Cardiac muscle cell (in vitro differentiated cells and primary cell): ENCODE data around the gene SLAMF6. TPM values are rescaled to one million over a fixed set of nuclear protein-coding genes. Genes with fewer than 3 reads are reported as not detected.

Experiments used
- DNase-seq, 2 donors: peaks; one replicate each; pipeline versions ENCODE4 v3.0.0 to v3.0.0-alpha.2; 2010 to 2017; ENCODE audit warnings: low read depth in 1 of 2, low spot score in 1 of 2
- H3K27ac ChIP-seq: fragments of 200-600 bp; sonication (generic); 2 replicates; pipeline ENCODE4 v1.5.1; 2016
- H3K27me3 ChIP-seq: fragments of 200-600 bp; sonication (generic); 2 replicates; pipeline ENCODE4 v1.6.0; 2016; ENCODE audit warnings: control low read depth
- H3K36me3 ChIP-seq: fragments of 200-600 bp; sonication (generic); 2 replicates; pipeline ENCODE4 v1.5.1; 2016; ENCODE audit warnings: control low read depth
- H3K4me1 ChIP-seq: fragments of 200-600 bp; sonication (generic); 2 replicates; pipeline ENCODE4 v1.8.1; 2017; ENCODE audit warnings: low read depth, mild to moderate bottlenecking, mixed run types
- H3K4me3 ChIP-seq: fragments of 200-600 bp; sonication (generic); 2 replicates; pipeline ENCODE4 v1.5.1; 2016; ENCODE audit warnings: mild to moderate bottlenecking
- H3K9me3 ChIP-seq: fragments of 200-600 bp; sonication (generic); 2 replicates; pipeline ENCODE4 v1.5.1; 2017; ENCODE audit warnings: low read depth, mild to moderate bottlenecking, control low read depth
- CTCF ChIP-seq: IDR thresholded peaks from 2 replicates; pipeline ENCODE4 v1.5.1; 2012; ENCODE audit warnings: low read depth, mild to moderate bottlenecking, low read length
- polyA plus RNA-seq: library from polyadenylated mRNA; unstranded; fragments of >200 nt; fragmentation: Nextera tagmentation; extraction: Ambion mirVana; gene quantifications from 2 replicates; pipeline ENCODE4 v1.2.1, GENCODE V29; 2016
- total RNA-seq: library from RNA; depleted of rRNA; stranded (reverse); fragments of >200 nt; gene quantifications from 2 replicates; pipeline ENCODE4 v1.2.3, GENCODE V29; 2016

The SLAMF6 gene
- total and polyA plus RNA-seq, 2 experiments from 2014 or later = not detected

GRCh38 chr1:160541622-160542302 lies 18.7 kb upstream of the SLAMF6 start:
- no peaks in the 10 kb centered on the region for H3K27me3 ChIP-seq
- no peak for DNase-seq
- no peak overlapping the region for H3K4me3 ChIP-seq
- H3K36me3 ChIP-seq = no peaks in the 10 kb centered on the region
- no peaks in the 10 kb centered on the region for H3K9me3 ChIP-seq
- no peak overlapping the region for H3K27ac ChIP-seq
- H3K4me1 ChIP-seq = peaks cover 17% of the 10 kb centered on the region
- no peak for TF ChIP-seq CTCF

- Histone ChIP-seq H3K27me3 (no peaks in the 10 kb centered on the region), H3K9me3 (no peaks in the 10 kb centered on the region), H3K27ac (no peak overlapping the region), H3K36me3 (no peaks in the 10 kb centered on the region), H3K4me3 (no peak overlapping the region), H3K4me1 (peaks cover 17% of the 10 kb centered on the region)
- TF ChIP-seq CTCF = no peak
- no peak for DNase-seq
Observed at GRCh38 chr1:160540859-160541233, 17.8 kb upstream of the SLAMF6 start.

GRCh38 chr1:160539990-160540858 lies 17.2 kb upstream of the SLAMF6 start:
- Histone ChIP-seq H3K27me3 (no peaks in the 10 kb centered on the region), H3K4me3 (no peak overlapping the region), H3K36me3 (no peaks in the 10 kb centered on the region), H3K27ac (peak overlapping the region; percentile 61), H3K9me3 (no peaks in the 10 kb centered on the region), H3K4me1 (peaks cover 17% of the 10 kb centered on the region)
- peak; percentile 13 to 44 for DNase-seq
- TF ChIP-seq CTCF = no peak

GRCh38 chr1:160539684-160539989 lies 16.6 kb upstream of the SLAMF6 start:
- Histone ChIP-seq H3K27ac (no peak overlapping the region), H3K4me1 (peaks cover 17% of the 10 kb centered on the region), H3K36me3 (no peaks in the 10 kb centered on the region), H3K9me3 (no peaks in the 10 kb centered on the region), H3K27me3 (no peaks in the 10 kb centered on the region), H3K4me3 (no peak overlapping the region)
- no peak for TF ChIP-seq CTCF
- no peak for DNase-seq

- no peak overlapping the region for H3K27ac ChIP-seq
- no peak for TF ChIP-seq CTCF
- H3K4me3 ChIP-seq = no peak overlapping the region
- no peaks in the 10 kb centered on the region for H3K36me3 ChIP-seq
- no peaks in the 10 kb centered on the region for H3K27me3 ChIP-seq
- peaks cover 17% of the 10 kb centered on the region for H3K4me1 ChIP-seq
- no peak for DNase-seq
- H3K9me3 ChIP-seq = no peaks in the 10 kb centered on the region
Observed at GRCh38 chr1:160538985-160539651, 16.1 kb upstream of the SLAMF6 start.
